PFSK-1 (cell line): Measurements from ENCODE around the gene TRMU.

Source experiments
- FOXP2 ChIP-seq: optimal IDR thresholded peaks from 2 replicates; pipeline ENCODE3; 2011; ENCODE audit warnings: borderline replicate concordance, control low read depth, inconsistent platforms; ENCODE audit not compliant: insufficient read depth; ENCODE audit errors: extremely low read length, extremely low read depth
- POLR2AphosphoS5 ChIP-seq: IDR thresholded peaks from 2 replicates; pipeline ENCODE4 v1.6.1; 2012; ENCODE audit warnings: low read depth, mild to moderate bottlenecking, control low read depth, low read length, moderate library complexity
- REST ChIP-seq, 2 experiments: IDR thresholded peaks; 2 replicates each; pipeline versions ENCODE4 v1.6.1 to v1.8.0; 2011 to 2012; ENCODE audit warnings: low read depth in 2 of 2, low read length in 2 of 2, control low read depth in 1 of 2, inconsistent platforms in 1 of 2, mild to moderate bottlenecking in 1 of 2, moderate library complexity in 1 of 2; ENCODE audit not compliant: insufficient read depth in 1 of 2
- SIN3A ChIP-seq: IDR thresholded peaks from 2 replicates; pipeline ENCODE4 v1.6.1; 2012; ENCODE audit warnings: mild to moderate bottlenecking, low read length, moderate library complexity, borderline replicate concordance; ENCODE audit not compliant: insufficient read depth
- TAF1 ChIP-seq: IDR thresholded peaks from 2 replicates; pipeline ENCODE4 v1.6.1; 2012; ENCODE audit warnings: low read length, control low read depth, borderline replicate concordance; ENCODE audit not compliant: insufficient read depth

DNA sequence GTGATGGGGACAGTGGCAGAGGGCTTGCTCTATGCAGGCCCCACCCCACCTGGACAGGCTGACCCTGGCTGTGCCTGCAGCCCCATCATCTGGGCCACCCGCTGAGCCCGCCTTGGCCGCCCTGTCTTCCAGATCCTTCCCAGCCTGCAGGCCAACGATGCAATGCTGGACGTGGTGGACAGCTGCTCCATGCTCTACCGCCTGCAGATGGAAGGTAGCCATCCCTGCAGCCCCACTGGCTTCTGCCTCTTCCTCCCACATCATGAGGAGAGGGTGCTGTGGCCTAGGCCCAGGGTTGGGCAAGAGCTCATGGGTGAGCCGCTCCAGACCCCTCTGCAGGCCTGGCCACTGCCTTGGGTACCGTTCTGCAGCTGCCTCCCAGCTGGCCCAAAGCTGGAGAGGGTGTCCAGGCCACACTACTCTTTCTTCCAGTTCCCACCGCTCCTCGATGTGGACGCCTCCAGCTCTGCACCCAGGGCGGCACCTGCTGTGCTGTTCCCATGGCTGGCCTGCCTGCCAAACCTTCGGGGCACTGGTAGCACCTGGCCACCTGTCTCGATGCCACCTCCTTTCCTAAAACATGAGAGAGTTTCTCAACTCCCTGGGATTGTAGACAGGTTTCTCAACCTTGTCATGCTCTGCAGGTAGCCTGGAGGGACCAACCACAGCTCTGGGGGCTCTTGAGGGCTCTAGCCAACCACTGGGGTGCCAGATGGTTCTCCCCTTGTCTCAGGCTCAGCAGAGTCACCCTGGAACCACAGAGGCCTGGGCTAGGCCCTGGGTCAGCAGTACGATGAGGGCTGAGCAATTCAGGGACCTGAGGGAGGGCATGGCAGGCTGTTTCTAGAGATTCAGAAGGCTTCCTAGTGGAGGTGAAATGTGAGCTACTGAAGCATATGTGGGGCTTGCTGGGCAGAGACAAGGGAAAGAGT is 48.3 kb upstream of the TRMU start:
- TF ChIP-seq POLR2AphosphoS5 (no peak), REST (IDR thresholded peaks at IDR 0.05; ENCODE audit: insufficient read depth in 1 of 2, low read depth in 2 of 2, low read length in 2 of 2) (no peak), TAF1 (no peak), SIN3A (no peak), FOXP2 (no peak)
